Stimulated activated naive CD8-positive, alpha-beta T cell treated with anti-CD3 and anti-CD28 coated beads, Interleukin-15, Interleukin-2, amounts not matched to agents 100 U/mL and 50 U/mL, for 24 hours (primary cell): Measurements from ENCODE around the gene SLC52A3.
A peak's percentile ranks its signal among the peaks of the same experiment; 100 is the strongest.
"Not testable (repeated sequence)": the region's sequence is repeated elsewhere in the genome, so short reads cannot be mapped to it uniquely, and the experiment has no call there.

Experiments
- ATAC-seq: fragments of 150-1000 bp; cut with Tn5 transposase; one replicate; pipeline ENCODE4 v1.10.0; 2021
- DNase-seq: peaks from one replicate; pipeline ENCODE4 v3.0.0; 2021

SLC52A3 gene

DNA sequence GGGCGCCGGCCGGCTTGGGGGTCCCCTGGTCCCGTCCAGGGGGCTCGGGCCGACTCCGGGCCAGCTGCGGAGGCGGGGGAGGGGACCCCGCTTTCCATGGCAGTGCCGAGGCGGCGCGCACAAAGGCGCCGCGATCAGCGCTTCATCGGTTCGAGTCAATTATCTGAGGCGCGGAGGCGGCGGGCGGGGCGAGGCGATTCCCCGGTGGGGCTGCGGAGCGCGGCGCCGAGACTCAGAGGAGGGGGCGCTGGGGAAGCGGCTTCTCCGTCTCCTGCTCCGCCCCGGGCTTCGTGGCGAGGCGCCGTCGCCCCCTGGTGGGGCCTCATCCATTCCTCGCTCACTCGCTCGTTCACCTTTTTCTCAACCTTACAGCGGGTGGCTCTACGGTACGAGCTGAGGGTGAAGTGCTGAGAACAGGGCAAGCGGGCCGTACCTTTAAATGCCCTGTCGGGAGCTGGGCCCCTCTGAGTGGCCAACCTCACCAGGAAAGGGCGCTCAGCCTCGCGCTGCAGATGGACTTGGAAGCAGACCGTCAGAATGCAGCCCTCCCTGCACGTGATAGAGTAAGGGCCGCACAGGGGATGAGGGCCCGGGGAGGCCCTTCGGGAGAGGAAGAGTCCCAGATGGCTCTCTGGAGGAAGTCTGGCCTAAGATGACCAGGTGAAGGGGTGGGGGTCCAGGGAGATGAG is 39.9 kb downstream of the SLC52A3 start:
- peak; percentile 71 for DNase-seq
- ATAC-seq: peak; percentile 71

DNA sequence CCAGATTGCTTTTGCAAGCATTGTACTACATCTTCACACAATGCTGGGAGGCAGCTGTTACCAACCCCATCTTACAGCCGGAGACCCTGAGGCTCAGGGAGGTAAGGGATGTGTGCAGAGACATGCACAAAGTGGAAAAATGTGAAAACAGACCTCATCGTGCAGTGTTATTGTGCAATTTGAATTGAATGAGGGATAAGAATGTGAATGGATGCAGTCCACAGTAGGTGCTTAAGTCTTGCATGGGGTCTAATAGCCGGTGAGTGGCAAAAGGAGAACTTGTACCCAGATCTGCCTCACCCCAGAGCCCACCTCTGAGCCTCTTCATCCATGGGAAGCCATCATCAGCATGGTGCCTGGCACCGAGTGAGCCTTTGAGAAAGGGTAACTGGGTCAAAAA is 42.1 kb downstream of the SLC52A3 start:
- ATAC-seq (no peak), DNase-seq (no peak)

DNA sequence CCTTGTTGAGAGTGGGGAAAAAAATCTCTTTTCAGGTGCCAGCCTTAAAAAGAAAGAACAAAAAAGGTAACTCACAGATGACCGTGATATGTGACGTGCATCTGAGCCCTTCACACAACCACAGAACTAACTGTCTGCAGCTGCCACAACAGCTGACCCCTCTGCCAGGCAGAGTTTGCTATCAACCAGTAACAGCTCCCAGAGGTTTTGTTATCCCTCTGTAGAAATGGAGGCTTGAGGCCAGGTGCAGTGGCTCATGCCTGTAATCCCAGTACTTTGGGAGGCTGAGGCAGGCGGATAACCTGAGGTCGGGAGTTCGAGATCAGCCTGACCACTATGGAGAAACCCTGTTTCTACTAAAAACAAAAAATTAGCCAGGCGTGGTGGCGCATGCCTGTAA is 42.8 kb downstream of the SLC52A3 start:
- DNase-seq (no peak), ATAC-seq (no peak)

DNA sequence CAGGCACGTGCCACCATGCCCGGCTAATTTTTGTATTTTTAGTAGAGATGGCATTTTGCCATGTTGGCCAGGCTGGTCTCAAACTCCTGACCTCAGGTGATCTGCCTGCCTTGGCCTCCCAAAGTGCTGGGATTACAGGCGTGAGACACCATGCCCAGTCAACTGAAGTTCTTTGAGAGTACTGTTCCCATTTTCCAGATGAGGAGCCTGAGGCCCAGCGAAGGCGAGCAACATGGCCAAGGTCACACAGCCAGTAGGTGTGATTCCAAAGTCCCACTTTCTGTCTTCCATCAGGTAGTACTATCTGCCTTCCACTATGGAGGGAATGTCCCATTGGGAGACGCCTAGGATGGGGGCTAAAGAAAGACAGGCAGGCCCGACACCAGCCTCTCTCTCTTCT is 43.5 kb downstream of the SLC52A3 start:
- not testable (repeated sequence) for ATAC-seq

DNA sequence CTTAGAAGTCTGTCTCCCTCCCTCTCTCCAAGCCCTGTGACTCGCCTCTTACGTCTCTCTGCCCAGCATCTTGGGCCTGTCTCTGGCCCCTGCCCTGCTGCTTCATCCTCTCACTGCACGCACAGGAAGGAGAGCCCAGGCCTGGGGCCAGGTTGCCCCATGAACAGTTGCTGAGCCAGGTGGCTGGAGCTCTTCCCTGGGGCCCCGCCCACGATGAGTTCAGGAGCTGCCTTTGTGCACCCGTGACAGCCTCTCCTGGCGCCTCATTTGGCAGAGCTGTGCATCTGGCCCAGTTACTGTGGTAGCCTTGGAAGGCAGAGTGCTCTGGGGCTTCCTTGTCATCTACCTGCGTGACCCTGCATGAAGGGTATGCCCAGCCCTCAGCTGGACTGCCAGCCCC is 44.5 kb downstream of the SLC52A3 start:
- DNase-seq (no peak), ATAC-seq (no peak)

More for the DNA sequence above, 43.5 kb downstream of the SLC52A3 start:
- not testable (repeated sequence) for DNase-seq

DNA sequence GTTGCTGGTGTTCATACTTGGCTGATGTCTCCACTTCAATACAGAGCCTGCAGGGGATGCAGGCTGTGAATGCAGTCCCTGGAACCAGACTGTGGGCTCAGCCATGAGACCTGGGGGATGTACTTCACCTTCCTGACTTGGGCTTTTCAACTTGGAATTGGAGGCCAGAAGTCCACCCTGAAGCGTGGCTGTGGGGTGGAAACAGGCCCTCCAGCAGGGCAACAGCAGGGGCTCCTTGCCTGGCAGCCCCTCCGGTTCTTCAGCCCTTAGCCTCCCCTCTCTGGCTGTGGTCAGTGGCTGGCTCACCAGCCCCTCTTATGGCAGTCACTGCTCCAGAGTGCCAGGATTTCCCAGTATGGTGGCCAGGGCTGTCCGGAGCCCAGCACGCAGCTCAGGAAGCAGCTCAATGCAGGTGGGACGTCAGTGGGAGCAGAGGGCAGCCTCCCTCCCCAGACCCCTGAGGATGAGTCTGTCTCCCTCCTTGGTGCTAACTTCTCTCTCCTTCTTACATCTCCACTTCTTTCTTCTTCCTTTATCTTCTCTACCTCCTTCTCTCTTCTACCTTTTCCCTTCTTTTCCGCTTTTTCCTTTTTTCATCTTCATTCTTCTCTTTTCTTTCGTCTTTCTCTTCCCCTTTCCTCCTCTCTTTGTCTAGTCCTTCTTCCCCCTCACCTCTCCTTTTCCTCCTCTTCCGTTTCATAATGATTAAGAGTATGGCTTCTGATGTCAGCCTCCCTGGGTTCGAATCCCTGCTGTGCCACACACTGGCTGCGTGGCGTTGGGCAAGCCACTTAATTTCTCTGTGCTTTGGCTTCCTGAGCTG is 45.3 kb downstream of the SLC52A3 start:
- no peak for DNase-seq
- no peak for ATAC-seq

DNA sequence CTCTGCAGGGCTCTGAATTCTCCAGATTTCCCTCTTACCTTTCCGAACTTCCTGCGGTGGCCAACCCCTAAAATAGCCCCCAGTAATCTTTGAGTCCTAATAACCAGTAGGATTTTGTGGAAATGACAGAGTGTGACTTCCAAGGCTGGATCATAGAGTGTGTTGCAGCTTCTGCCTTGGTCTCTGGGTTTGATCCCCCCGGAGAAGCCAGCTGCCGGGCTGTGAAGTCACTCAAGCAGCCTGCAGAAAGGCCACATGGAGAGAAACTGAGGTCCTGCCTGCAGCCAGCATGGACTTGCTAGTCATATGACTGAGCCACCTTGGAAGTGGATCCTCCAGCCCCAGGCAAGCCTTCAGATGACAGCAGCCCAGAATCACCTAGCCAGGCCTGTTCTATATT is 46.4 kb downstream of the SLC52A3 start:
- DNase-seq (no peak), ATAC-seq (no peak)

DNA sequence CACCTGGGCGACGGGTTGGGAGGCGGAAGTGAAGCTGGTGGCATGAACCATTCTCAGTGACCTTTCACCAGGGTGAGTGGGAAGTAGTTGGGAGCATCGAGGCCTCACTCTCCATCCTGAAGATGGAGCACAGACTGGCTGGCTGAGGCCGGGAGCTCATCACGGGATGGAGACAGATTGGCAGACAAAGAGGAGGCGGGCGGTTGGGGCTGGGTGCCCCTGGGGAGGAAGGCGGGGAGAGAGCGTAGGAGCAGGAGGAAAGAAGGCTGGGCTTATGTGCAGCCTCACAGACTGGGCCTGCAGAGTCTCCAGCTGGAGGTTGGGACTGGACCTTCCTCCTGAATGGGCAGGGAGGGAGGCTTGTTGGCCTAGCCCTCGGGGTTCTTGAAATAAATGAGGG is 48.5 kb downstream of the SLC52A3 start:
- ATAC-seq (no peak), DNase-seq (no peak)

DNA sequence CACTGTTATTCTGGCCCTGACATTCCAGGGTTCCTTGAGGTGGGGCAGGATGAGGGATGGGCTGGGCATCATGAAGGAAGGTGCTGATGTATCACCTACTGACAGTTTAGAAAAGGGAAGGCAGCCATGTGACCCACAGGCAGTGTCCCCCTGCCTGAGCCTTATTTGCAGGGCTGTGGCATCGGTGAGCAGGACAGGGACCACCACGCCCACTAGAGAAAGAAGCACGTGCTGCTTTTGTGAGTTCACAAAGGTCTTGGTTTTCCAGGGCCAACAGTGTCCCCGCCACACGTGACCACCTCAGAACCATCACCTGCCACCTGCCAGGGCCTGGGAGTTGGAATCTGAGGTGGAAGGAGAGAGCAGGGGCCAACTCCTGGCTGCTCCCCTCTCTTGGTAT is 49.2 kb downstream of the SLC52A3 start:
- DNase-seq (no peak), ATAC-seq (no peak)

DNA sequence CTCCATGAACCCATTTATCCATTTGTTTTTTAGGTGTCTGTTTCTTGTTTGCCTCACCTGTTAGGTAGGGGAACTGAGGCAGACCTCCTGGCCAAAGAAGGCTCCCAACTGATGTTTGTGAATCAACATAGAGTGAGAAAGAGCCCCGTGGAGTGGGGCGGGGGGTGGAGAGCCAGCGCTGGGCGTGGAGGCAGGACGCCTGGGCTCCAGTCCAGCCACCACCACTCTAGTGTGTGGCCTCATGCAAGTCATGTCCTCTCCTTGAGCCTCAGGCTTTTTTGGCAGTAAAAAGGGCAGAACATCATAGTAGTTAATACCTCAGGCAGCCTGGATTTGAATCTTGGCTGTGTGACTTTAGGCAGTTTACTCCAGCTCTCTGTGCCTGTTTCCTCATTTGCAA is 50.5 kb downstream of the SLC52A3 start:
- no peak for DNase-seq
- ATAC-seq: no peak

DNA sequence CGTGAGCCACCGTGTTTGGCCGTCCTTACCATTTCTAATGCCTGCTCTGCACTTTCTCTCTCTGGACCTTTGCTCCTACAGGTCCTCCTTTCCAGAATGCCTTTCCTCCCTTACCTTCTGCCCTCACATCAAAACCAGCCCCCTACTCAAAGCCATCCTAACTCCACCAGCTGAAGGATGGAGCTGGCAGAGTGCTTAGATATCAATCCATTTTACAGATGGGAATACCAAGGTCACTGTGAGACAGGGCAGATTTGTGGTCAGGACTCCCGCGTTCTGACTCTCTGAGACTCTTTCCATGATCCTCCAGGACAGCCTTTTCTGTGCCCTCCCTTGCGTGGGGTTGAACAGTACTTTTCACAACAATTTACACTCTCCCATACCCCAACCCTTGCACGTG is 51.0 kb downstream of the SLC52A3 start:
- no peak for ATAC-seq
- DNase-seq: no peak

DNA sequence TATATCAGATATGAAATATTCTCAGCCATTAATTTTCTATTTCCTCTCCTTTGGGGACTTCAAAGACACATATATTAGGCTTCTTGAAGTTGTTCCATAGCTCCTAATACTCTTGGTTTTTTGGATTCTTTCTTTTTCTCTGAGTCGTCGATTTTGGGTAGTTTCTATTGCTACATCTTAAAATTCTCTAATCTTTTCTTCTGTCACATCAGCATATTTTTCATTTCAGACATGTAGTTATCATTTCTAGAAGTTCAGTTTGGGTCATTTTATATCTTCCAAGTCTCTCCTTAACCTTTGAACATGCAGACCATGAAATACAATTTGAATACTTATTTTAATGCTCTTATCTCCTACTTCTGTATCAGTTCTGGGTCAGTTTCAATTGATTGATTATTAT is 53.8 kb downstream of the SLC52A3 start:
- DNase-seq (no peak), ATAC-seq (no peak)

DNA sequence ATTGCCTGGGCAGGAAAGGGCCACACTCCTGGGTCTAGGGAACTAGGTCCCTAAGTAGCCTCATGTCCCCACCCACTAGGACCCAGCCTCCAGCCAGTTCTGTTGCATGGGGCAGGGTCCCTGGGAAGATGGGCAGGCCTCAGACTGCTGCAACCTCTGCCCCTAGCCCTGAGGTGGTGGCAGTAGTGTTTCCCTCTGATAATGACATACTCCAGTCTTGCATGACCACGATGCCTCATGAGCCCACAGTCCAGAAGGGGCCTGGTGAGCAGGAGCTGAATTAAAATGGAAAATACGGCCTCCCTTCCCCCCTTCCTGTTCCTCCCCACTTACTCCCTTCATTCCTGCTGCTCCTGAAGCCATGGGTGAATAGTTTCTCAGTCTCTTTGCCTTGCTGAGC is 56.7 kb downstream of the SLC52A3 start:
- ATAC-seq: no peak
- no peak for DNase-seq

DNA sequence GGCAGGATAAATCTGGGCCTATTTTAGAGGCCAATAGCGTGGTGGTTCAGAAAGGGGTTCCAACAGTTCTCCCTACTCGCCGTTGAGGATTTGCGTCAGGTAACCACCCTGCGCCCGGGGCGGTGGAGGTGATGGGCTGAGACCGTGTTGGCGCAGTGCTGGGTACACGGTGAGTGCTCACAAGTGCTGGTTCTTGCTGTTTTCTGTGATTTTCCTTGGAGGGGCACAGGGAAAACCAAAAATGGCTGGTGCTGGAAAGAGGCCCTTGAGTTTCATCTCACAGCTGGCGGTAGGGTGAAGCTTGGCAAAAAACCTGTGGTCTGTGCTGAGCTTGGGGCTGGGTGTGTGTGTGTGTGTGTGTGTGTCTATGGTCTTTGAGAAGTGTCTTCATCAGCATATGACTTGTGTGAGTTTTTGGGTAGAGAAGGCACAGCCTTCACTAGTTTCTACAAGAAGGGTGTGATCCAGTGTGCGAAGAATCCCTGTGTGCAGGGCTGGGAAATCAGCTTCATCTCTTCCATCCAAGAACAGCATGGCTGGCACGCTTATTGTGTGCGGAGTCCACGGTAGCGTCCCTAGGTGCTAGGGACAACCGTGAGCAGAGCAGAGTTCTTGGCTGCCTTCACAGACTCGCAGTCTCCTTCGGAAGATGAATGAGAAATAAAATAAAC is 57.4 kb downstream of the SLC52A3 start:
- DNase-seq (no peak), ATAC-seq (no peak)
